Occipital lobe (tissue), 3 donors: ENCODE results near the gene TUFM. TPM values are rescaled to one million over a fixed set of nuclear protein-coding genes. Genes with fewer than 3 reads are reported as not detected.

ENCODE experiments used
- DNase-seq: peaks from one replicate; lab custom pipeline; 2025; lab: John Stamatoyannopoulos, UW
- small RNA-seq: library from RNA; depleted of rRNA; stranded (forward); fragments of <200 nt; gene quantifications from one replicate; pipeline ENCODE3, GENCODE V24; 2014
- total RNA-seq: library from RNA; depleted of rRNA; stranded (reverse); fragments of >200 nt; gene quantifications from one replicate; pipeline ENCODE4 v1.2.3, GENCODE V29; 2014

The TUFM gene
- total RNA-seq, 1 donor from 2014 or later = 56.6 TPM

- peak; percentile 46 for DNase-seq
These were observed 43.7 kb downstream of the TUFM start for GRCh38 chr16:28802235-28803019.

Small RNA genes lying within 50 kb of the gene (small RNA-seq; reads per million reads assigned to genes)
- not detected for gene RF00416

Other genes starting within 250 kb of the TUFM start
- gene SULT1A2, start 249.3 kb downstream of the TUFM start, total RNA-seq = not detected
- gene SULT1A1, start 236.3 kb downstream of the TUFM start, total RNA-seq = 7.3 TPM
- gene NPIPB8, start 208.3 kb downstream of the TUFM start, total RNA-seq = not detected
- gene EIF3C, start 134.9 kb downstream of the TUFM start, total RNA-seq = 93.7 TPM
- gene NPIPB9, start 94.6 kb downstream of the TUFM start, total RNA-seq = 3.1 TPM
- gene ATXN2L, start 23.3 kb downstream of the TUFM start, total RNA-seq = 19.2 TPM
- gene SH2B1, start 17.5 kb upstream of the TUFM start, total RNA-seq = 15.1 TPM
- 0.16 TPM for gene ATP2A1, start 32.1 kb upstream of the TUFM start, total RNA-seq
- 17.8 TPM for gene RABEP2, start 78.9 kb upstream of the TUFM start, total RNA-seq
- not detected for gene CD19, start 85.6 kb upstream of the TUFM start, total RNA-seq
- 19.8 TPM for gene NFATC2IP, start 104.6 kb upstream of the TUFM start, total RNA-seq
- 17.8 TPM for gene SPNS1, start 128.4 kb upstream of the TUFM start, total RNA-seq
- gene LAT, start 138.7 kb upstream of the TUFM start, total RNA-seq = 0.62 TPM